SK-N-SH (cell line): ENCODE data around the gene PADI2. TPM values are rescaled to one million over a fixed set of nuclear protein-coding genes. Genes with fewer than 3 reads are reported as not detected.
A peak's percentile ranks its signal among the peaks of the same experiment; 100 is the strongest.

ENCODE experiments used
- CTCF ChIA-PET: fragments of 300-600, 350-600 bp; formaldehyde crosslinking; extraction: SDS; loops from one replicate; lab custom pipeline; 2021; lab: Yijun Ruan, JAX
- POLR2A ChIA-PET: fragments of 350-600 bp; sonication (Branson Sonifier 250); formaldehyde crosslinking; extraction: SDS; loops from one replicate; lab custom pipeline; 2020; ENCODE audit warnings: antibody characterized with exemption, inconsistent platforms; lab: Yijun Ruan, JAX
- DNase-seq: peaks from one replicate; pipeline ENCODE4 v3.0.0; 2012
- H2AFZ ChIP-seq: fragments of 200-600 bp; sonication (generic); 2 replicates; pipeline ENCODE4 v1.8.1; 2016; ENCODE audit warnings: antibody characterized with exemption, mild to moderate bottlenecking, low read depth
- H3F3A ChIP-seq: fragments of 200-600 bp; sonication (generic); replicated peaks from 2 replicates; pipeline ENCODE3; 2016; ENCODE audit warnings: antibody characterized with exemption, mild to moderate bottlenecking; ENCODE audit not compliant: insufficient read depth
- H3K27ac ChIP-seq, 2 experiments: fragments of 200-500 bp in 1 of 2; fragments of 200-600 bp in 1 of 2; sonication (Bioruptor generic) in 1 of 2; sonication (generic), shearing (Covaris generic) in 1 of 2; 2 replicates each; pipeline versions ENCODE4 v1.5.1 to v1.6.1; 2014 to 2016; ENCODE audit warnings: low read depth in 2 of 2, inconsistent platforms in 1 of 2, low read length in 1 of 2, mild to moderate bottlenecking in 1 of 2, mixed read lengths in 1 of 2
- H3K27me3 ChIP-seq: fragments of 200-600 bp; sonication (generic), shearing (Covaris generic); 2 replicates; pipeline ENCODE4 v1.6.1; 2016; ENCODE audit warnings: mixed run types; ENCODE audit not compliant: insufficient read depth
- H3K36me3 ChIP-seq, 2 experiments: fragments of 200-500 bp in 1 of 2; fragments of 200-600 bp in 1 of 2; sonication (Bioruptor generic) in 1 of 2; sonication (generic) in 1 of 2; replicated peaks in 1 of 2; 2 replicates each; pipeline versions ENCODE3 to v1.5.1; 2014 to 2016; ENCODE audit warnings: low read length in 1 of 2, mild to moderate bottlenecking in 1 of 2; ENCODE audit not compliant: insufficient read depth in 2 of 2, control insufficient read depth in 1 of 2
- H3K4me1 ChIP-seq, 2 experiments: fragments of 200-500 bp in 1 of 2; fragments of 200-600 bp in 1 of 2; sonication (Bioruptor generic) in 1 of 2; sonication (generic), shearing (Covaris generic) in 1 of 2; 2 replicates each; pipeline versions ENCODE4 v1.5.1 to v1.6.1; 2014 to 2016; ENCODE audit warnings: low read depth in 1 of 2, low read length in 1 of 2, mixed run types in 1 of 2; ENCODE audit not compliant: insufficient read depth in 2 of 2, control insufficient read depth in 1 of 2
- H3K4me2 ChIP-seq: fragments of 200-600 bp; sonication (generic), shearing (Covaris generic); 2 replicates; pipeline ENCODE4 v1.6.1; 2017; ENCODE audit warnings: mixed run types
- H3K4me3 ChIP-seq, 2 experiments: fragments of 200-500 bp in 1 of 2; fragments of 200-600 bp in 1 of 2; sonication (Bioruptor generic) in 1 of 2; sonication (generic), shearing (Covaris generic) in 1 of 2; 2 replicates each; pipeline versions ENCODE4 v1.5.1 to v1.8.1; 2014 to 2016; ENCODE audit warnings: low read depth in 2 of 2, inconsistent platforms in 1 of 2, low read length in 1 of 2, mild to moderate bottlenecking in 1 of 2, mixed read lengths in 1 of 2, moderate library complexity in 1 of 2
- H3K79me2 ChIP-seq: fragments of 200-600 bp; sonication (generic); 2 replicates; pipeline ENCODE4 v1.8.1; 2017; ENCODE audit warnings: mild to moderate bottlenecking; ENCODE audit not compliant: insufficient read depth
- H3K9ac ChIP-seq: fragments of 200-600 bp; sonication (generic); 2 replicates; pipeline ENCODE4 v1.6.1; 2017; ENCODE audit warnings: mixed run types
- H3K9me2 ChIP-seq: fragments of 200-600 bp; sonication (generic); 2 replicates; pipeline ENCODE4 v1.6.1; 2017; ENCODE audit warnings: mixed run types
- H3K9me3 ChIP-seq: fragments of 200-600 bp; sonication (generic); 2 replicates; pipeline ENCODE4 v1.6.1; 2017; ENCODE audit warnings: mixed run types, mild to moderate bottlenecking, moderate library complexity
- H4K20me1 ChIP-seq: fragments of 200-600 bp; sonication (generic); 2 replicates; pipeline ENCODE4 v1.6.1; 2017; ENCODE audit warnings: mild to moderate bottlenecking, mixed run types; ENCODE audit not compliant: insufficient read depth
- FOSL2 ChIP-seq: IDR thresholded peaks from 2 replicates; pipeline ENCODE4 v1.4.0; 2012; ENCODE audit warnings: low read depth, mild to moderate bottlenecking, moderate library complexity, borderline replicate concordance
- FOXJ3 ChIP-seq: sonication (generic); formaldehyde crosslinking; IDR thresholded peaks from 2 replicates; pipeline ENCODE4 v1.5.1; 2020; ENCODE audit warnings: mild to moderate bottlenecking, missing genetic modification reagents
- GABPA ChIP-seq: IDR thresholded peaks from 2 replicates; pipeline ENCODE4 v1.4.0; 2012; ENCODE audit warnings: low read depth, mild to moderate bottlenecking
- MEF2A ChIP-seq: IDR thresholded peaks from 2 replicates; pipeline ENCODE4 v1.4.0; 2012; ENCODE audit warnings: low read depth, borderline replicate concordance
- MXI1 ChIP-seq: IDR thresholded peaks from 2 replicates; pipeline ENCODE4 v1.6.1; 2012; ENCODE audit warnings: mild to moderate bottlenecking, low read depth, low read length, improper control_type of control experiment
- NFIC ChIP-seq: IDR thresholded peaks from 2 replicates; pipeline ENCODE4 v1.4.0; 2012; ENCODE audit warnings: borderline replicate concordance
- RFX5 ChIP-seq: IDR thresholded peaks from 2 replicates; pipeline ENCODE4 v1.6.1; 2012; ENCODE audit warnings: mild to moderate bottlenecking, improper control_type of control experiment, low read length
- SIN3A ChIP-seq: IDR thresholded peaks from 2 replicates; pipeline ENCODE4 v1.6.1; 2012; ENCODE audit warnings: low read depth, mild to moderate bottlenecking, low read length, moderate library complexity, borderline replicate concordance
- TAF1 ChIP-seq: IDR thresholded peaks from 2 replicates; pipeline ENCODE4 v1.6.1; 2012; ENCODE audit warnings: low read depth, mild to moderate bottlenecking, low read length, moderate library complexity, borderline replicate concordance
- TEAD4 ChIP-seq: IDR thresholded peaks from 2 replicates; pipeline ENCODE4 v1.4.0; 2012; ENCODE audit warnings: mild to moderate bottlenecking, borderline replicate concordance; ENCODE audit not compliant: insufficient read depth
- YY1 ChIP-seq: IDR thresholded peaks from 2 replicates; pipeline ENCODE4 v1.4.0; 2012; ENCODE audit warnings: low read depth, mild to moderate bottlenecking
- WGBS: methylation state at CpG from one replicate; pipeline ENCODE4 v1.1.6; 2017; ENCODE audit warnings: low lambda C conversion rate; 5-methylcytosine and 5-hydroxymethylcytosine counted together
- polyA plus RNA-seq, 3 experiments: library from polyadenylated mRNA; depleted of rRNA; stranded (reverse); fragments of >200 nt; gene quantifications; 2 replicates each; pipeline ENCODE4 v1.2.3, GENCODE V29; 2012
- TF ChIP-seq, protein P1 (sequence below): IDR thresholded peaks from 2 replicates; pipeline ENCODE4; 2012
- TF ChIP-seq, protein P2 (sequence below): fragments of 150-350 bp; IDR thresholded peaks from 2 replicates; pipeline ENCODE4 v1.6.1; 2017; ENCODE audit warnings: antibody characterized with exemption, low read length, low read depth, borderline replicate concordance
- TF ChIP-seq, protein P3 (sequence below): IDR thresholded peaks from 2 replicates; pipeline ENCODE4 v1.4.0; 2012; ENCODE audit warnings: low read depth, borderline replicate concordance
- TF ChIP-seq, protein P4 (sequence below): IDR thresholded peaks from 2 replicates; pipeline ENCODE4 v1.6.1; 2012; ENCODE audit warnings: mild to moderate bottlenecking, low read depth, low read length, moderate library complexity
- TF ChIP-seq, protein P5 (sequence below): fragments of 200-600 bp; sonication (generic); IDR thresholded peaks from 2 replicates; pipeline ENCODE4 v1.6.1; 2017; ENCODE audit warnings: antibody characterized with exemption, mild to moderate bottlenecking, moderate library complexity
- TF ChIP-seq, protein P6 (sequence below): IDR thresholded peaks from 2 replicates; pipeline ENCODE4 v1.4.0; 2012; ENCODE audit warnings: low read depth, borderline replicate concordance

Gene PADI2
- polyA plus RNA-seq, 1 of the 3 experiments (the other 2 are of a cell fraction) = 0.58 TPM

DNA sequence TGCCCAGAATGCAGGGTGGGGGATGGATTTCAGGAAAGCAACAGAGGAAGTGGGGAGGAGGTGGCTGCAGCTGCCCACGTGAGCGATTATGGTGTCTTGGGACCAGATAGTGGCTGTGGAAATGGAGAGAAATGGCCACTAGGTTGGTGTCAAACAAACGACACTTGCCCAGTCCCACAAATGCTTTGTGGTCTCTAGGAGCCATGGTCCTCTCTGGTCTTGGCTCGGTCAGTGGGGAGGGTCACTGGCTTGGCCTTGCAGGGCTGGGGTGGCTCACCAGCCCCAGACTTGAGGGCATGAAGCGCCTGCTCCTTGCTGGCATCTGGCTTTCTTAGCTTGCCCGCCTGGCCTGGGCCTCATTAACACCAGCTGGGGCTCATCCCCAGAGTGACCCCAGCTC lies 7.2 kb downstream of the PADI2 start:
- Histone ChIP-seq H3K4me2 (no peak overlapping the region), H3K27ac (no peak overlapping the region), H3K9me2 (no peaks in the 10 kb centered on the region), H3K4me1 (peaks cover 0 to 5% of the 10 kb centered on the region in 2 experiments; a peak in 1 of 4 replicates), H2AFZ (no peak overlapping the region), H3K4me3 (no peak overlapping the region), H3F3A (no peaks in the 10 kb centered on the region), H3K9me3 (no peaks in the 10 kb centered on the region), H3K36me3 (no peaks in the 10 kb centered on the region), H3K27me3 (peaks cover 11% of the 10 kb centered on the region; the same call in 1 of the 2 replicates), H3K9ac (no peak overlapping the region), H3K79me2 (no peaks in the 10 kb centered on the region), H4K20me1 (no peaks in the 10 kb centered on the region)
- TF ChIP-seq FOXJ3 (CRISPR knock-in tag) = no peak
- TF ChIP-seq TEAD4 = no peak
- TF ChIP-seq, protein P1, sequence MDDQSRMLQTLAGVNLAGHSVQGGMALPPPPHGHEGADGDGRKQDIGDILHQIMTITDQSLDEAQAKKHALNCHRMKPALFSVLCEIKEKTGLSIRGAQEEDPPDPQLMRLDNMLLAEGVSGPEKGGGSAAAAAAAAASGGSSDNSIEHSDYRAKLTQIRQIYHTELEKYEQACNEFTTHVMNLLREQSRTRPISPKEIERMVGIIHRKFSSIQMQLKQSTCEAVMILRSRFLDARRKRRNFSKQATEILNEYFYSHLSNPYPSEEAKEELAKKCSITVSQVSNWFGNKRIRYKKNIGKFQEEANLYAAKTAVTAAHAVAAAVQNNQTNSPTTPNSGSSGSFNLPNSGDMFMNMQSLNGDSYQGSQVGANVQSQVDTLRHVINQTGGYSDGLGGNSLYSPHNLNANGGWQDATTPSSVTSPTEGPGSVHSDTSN = no peak
- TF ChIP-seq, protein P2, sequence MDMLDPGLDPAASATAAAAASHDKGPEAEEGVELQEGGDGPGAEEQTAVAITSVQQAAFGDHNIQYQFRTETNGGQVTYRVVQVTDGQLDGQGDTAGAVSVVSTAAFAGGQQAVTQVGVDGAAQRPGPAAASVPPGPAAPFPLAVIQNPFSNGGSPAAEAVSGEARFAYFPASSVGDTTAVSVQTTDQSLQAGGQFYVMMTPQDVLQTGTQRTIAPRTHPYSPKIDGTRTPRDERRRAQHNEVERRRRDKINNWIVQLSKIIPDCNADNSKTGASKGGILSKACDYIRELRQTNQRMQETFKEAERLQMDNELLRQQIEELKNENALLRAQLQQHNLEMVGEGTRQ = no peak
- peak; percentile 36 for DNase-seq
- WGBS = 80% methylated on average over 3 of the region's 6 CpGs
- ChIA-PET CTCF (interaction anchor here (0.9 to 1.7 kb wide), 5 partner anchors 11 to 126 kb away, joined by 3 to 6 read pairs (median 4); no protein-coding TSS in a partner anchor), POLR2A (interaction anchor here (0.7 kb wide), 1 partner anchor 9 kb away, joined by 3 read pairs; no protein-coding TSS in a partner anchor)

DNA sequence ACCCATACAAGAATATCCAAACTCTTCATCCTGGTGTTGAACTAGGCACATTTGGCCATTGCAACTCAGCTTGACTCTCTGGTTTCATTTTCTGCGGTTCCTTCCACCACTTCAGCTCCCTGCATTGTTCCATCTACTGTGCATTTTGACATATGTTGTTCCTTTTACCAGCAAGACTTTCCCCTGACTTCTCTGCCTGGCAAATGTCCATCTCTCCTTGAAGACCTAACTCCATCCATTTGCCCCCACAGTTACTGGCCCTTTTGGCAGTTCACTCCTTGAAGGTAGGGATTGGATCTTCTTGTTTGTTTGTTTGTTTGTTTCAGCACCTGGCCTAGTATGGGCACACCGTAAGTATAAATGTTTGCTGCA lies 8.7 kb downstream of the PADI2 start:
- H3F3A ChIP-seq = no peaks in the 10 kb centered on the region
- H3K27ac ChIP-seq = no peak overlapping the region
- no peaks in the 10 kb centered on the region for H3K36me3 ChIP-seq
- no peak overlapping the region for H3K4me3 ChIP-seq
- ChIA-PET CTCF (interaction anchor here (2.6 kb wide), 1 partner anchor 127 kb away, joined by 12 read pairs; no protein-coding TSS in a partner anchor), POLR2A (no interaction called here)
- H3K79me2 ChIP-seq = no peaks in the 10 kb centered on the region
- H3K9ac ChIP-seq = no peak overlapping the region
- H3K9me3 ChIP-seq = no peaks in the 10 kb centered on the region
- H3K4me1 ChIP-seq = peaks cover 0 to 5% of the 10 kb centered on the region in 2 experiments; a peak in 1 of 4 replicates
- no peaks in the 10 kb centered on the region for H3K9me2 ChIP-seq
- no peaks in the 10 kb centered on the region for H3K27me3 ChIP-seq
- WGBS = 72% methylated on average over 2 of the region's 2 CpGs
- H3K4me2 ChIP-seq = no peak overlapping the region
- H4K20me1 ChIP-seq = no peaks in the 10 kb centered on the region
- no peak overlapping the region for H2AFZ ChIP-seq
- no peak for DNase-seq
- no peak for TF ChIP-seq TAF1
- no peak for TF ChIP-seq FOXJ3 (CRISPR knock-in tag)
- TF ChIP-seq NFIC = no peak
- TF ChIP-seq MEF2A = no peak
- TF ChIP-seq, protein P3, sequence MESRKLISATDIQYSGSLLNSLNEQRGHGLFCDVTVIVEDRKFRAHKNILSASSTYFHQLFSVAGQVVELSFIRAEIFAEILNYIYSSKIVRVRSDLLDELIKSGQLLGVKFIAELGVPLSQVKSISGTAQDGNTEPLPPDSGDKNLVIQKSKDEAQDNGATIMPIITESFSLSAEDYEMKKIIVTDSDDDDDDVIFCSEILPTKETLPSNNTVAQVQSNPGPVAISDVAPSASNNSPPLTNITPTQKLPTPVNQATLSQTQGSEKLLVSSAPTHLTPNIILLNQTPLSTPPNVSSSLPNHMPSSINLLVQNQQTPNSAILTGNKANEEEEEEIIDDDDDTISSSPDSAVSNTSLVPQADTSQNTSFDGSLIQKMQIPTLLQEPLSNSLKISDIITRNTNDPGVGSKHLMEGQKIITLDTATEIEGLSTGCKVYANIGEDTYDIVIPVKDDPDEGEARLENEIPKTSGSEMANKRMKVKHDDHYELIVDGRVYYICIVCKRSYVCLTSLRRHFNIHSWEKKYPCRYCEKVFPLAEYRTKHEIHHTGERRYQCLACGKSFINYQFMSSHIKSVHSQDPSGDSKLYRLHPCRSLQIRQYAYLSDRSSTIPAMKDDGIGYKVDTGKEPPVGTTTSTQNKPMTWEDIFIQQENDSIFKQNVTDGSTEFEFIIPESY = no peak
- TF ChIP-seq MXI1 = no peak
- TF ChIP-seq, protein P4, sequence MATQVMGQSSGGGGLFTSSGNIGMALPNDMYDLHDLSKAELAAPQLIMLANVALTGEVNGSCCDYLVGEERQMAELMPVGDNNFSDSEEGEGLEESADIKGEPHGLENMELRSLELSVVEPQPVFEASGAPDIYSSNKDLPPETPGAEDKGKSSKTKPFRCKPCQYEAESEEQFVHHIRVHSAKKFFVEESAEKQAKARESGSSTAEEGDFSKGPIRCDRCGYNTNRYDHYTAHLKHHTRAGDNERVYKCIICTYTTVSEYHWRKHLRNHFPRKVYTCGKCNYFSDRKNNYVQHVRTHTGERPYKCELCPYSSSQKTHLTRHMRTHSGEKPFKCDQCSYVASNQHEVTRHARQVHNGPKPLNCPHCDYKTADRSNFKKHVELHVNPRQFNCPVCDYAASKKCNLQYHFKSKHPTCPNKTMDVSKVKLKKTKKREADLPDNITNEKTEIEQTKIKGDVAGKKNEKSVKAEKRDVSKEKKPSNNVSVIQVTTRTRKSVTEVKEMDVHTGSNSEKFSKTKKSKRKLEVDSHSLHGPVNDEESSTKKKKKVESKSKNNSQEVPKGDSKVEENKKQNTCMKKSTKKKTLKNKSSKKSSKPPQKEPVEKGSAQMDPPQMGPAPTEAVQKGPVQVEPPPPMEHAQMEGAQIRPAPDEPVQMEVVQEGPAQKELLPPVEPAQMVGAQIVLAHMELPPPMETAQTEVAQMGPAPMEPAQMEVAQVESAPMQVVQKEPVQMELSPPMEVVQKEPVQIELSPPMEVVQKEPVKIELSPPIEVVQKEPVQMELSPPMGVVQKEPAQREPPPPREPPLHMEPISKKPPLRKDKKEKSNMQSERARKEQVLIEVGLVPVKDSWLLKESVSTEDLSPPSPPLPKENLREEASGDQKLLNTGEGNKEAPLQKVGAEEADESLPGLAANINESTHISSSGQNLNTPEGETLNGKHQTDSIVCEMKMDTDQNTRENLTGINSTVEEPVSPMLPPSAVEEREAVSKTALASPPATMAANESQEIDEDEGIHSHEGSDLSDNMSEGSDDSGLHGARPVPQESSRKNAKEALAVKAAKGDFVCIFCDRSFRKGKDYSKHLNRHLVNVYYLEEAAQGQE = no peak
- TF ChIP-seq, protein P5, sequence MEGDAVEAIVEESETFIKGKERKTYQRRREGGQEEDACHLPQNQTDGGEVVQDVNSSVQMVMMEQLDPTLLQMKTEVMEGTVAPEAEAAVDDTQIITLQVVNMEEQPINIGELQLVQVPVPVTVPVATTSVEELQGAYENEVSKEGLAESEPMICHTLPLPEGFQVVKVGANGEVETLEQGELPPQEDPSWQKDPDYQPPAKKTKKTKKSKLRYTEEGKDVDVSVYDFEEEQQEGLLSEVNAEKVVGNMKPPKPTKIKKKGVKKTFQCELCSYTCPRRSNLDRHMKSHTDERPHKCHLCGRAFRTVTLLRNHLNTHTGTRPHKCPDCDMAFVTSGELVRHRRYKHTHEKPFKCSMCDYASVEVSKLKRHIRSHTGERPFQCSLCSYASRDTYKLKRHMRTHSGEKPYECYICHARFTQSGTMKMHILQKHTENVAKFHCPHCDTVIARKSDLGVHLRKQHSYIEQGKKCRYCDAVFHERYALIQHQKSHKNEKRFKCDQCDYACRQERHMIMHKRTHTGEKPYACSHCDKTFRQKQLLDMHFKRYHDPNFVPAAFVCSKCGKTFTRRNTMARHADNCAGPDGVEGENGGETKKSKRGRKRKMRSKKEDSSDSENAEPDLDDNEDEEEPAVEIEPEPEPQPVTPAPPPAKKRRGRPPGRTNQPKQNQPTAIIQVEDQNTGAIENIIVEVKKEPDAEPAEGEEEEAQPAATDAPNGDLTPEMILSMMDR = no peak
- no peak for TF ChIP-seq FOSL2
- no peak for TF ChIP-seq YY1
- no peak for TF ChIP-seq RFX5
- TF ChIP-seq, protein P6, sequence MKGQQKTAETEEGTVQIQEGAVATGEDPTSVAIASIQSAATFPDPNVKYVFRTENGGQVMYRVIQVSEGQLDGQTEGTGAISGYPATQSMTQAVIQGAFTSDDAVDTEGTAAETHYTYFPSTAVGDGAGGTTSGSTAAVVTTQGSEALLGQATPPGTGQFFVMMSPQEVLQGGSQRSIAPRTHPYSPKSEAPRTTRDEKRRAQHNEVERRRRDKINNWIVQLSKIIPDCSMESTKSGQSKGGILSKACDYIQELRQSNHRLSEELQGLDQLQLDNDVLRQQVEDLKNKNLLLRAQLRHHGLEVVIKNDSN = no peak
- no peak for TF ChIP-seq SIN3A
- TF ChIP-seq GABPA = no peak
